ENCODE measurements around the gene SRCAP. TPM values are rescaled to one million over a fixed set of nuclear protein-coding genes. Genes with fewer than 3 reads are reported as not detected.

The SRCAP gene
- total RNA-seq, result 10 to 100 TPM; 58.7 to 69.5 TPM

- Mint-ChIP-seq H3K27ac (peak within 1 kb of the TSS; percentile 99), H3K4me3 (peak within 1 kb of the TSS; percentile 96), H3K9me3 (ENCODE audit: low read depth) (no peaks in the 10 kb centered on the region), H3K27me3 (no peaks in the 10 kb centered on the region), H3K36me3 (ENCODE audit: low read depth) (peaks cover 32% of the 10 kb centered on the region), H3K4me1 (peaks cover 29% of the 10 kb centered on the region)
- ChIA-PET CTCF (interaction anchor here (0.5 to 1.0 kb wide), 2 partner anchors 40 to 251 kb away, joined by 3 read pairs; partner anchors contain the start of gene FBRS), POLR2A (interaction anchor here (0.6 to 1.2 kb wide), 5 partner anchors 25 to 225 kb away, joined by 3 to 6 read pairs (median 3); partner anchors contain the start of gene FBRS)
- ATAC-seq, result peak; percentile 44
- peak; percentile 93 for DNase-seq
- intact Hi-C loops (cut with DNase I, micrococcal nuclease), result loop anchor here (1.0 to 5.0 kb wide), 29 partner anchors 16 to 760 kb away; partner anchors contain the start of genes FBRS (in 2 of the 2), ZNF764 (in 2 of the 2), ALDOA (in 1 of the 2) and ARMC5 (in 1 of the 2)
These were observed at the start of gene SRCAP for GRCh38 chr16:30698816-30699614. TSS of gene SRCAP (plus strand) at chr16:30699171. CDS start at chr16:30700825, 1,654 bp downstream.

DNA sequence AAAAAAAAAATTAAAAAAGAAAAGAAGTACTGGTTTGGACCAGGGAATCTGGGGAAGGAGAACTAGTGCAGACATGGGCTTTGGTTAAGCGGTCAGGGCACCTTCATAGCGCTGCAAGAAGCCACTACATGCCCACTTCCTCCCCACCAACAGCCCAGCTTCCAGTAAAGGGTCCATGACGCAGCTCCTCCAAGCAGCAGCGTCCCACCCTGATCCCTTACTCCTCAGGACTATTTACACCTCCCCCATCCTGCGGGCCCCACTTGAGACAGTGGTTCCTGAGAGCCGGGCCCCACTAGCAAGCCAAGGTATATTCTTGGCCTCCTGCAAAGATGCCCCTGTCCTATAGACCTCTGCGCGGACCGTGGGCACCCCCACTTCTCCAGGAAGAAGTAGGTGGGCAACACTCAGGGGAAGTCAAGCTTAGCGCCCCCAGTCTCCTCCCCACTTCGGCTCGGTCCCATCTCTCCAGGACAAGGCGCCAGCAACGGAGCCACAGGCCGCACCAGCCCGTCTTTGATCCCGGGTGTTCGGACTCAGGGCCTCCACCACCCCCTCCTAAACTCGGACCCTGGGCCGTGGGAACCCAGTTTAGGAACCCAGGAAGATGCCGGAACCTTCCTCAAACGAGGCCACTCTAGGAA, 49.1 kb upstream of the SRCAP start:
- Mint-ChIP-seq H3K36me3 (ENCODE audit: low read depth) (peaks cover 23% of the 10 kb centered on the region), H3K27ac (peak overlapping the region; percentile 97), H3K4me3 (peak overlapping the region; percentile 95), H3K27me3 (no peaks in the 10 kb centered on the region), H3K9me3 (ENCODE audit: low read depth) (no peaks in the 10 kb centered on the region), H3K4me1 (peaks cover 21% of the 10 kb centered on the region)
- intact Hi-C loops (cut with DNase I, micrococcal nuclease), result loop anchor here (1.0 to 2.0 kb wide), 16 partner anchors 8 to 809 kb away; partner anchors contain the start of genes FBRS (in 2 of the 2), ALDOA (in 1 of the 2), ARMC5 (in 1 of the 2) and DCTPP1 (in 1 of the 2)
- ChIA-PET POLR2A (interaction anchor here (0.5 to 1.9 kb wide), 11 partner anchors 9 to 842 kb away, joined by 3 to 15 read pairs (median 4); partner anchors contain the start of genes DCTPP1, FBRS and ZNF747), CTCF (interaction anchor here (0.6 to 2.2 kb wide), 15 partner anchors 8 to 220 kb away, joined by 3 to 22 read pairs (median 4); partner anchors contain the start of genes DCTPP1 and ZNF689)
- ATAC-seq (no peak), DNase-seq (peak; percentile 54)

GRCh38 chr16:30650369-30651123, 48.4 kb upstream of the SRCAP start, which contains the start of gene PRR14:
TSS of gene PRR14 (plus strand) at chr16:30650960. CDS start at chr16:30651646, 686 bp downstream.
- H3K27ac Mint-ChIP-seq, result peak within 1 kb of the TSS; percentile 97
- intact Hi-C loops (cut with DNase I, micrococcal nuclease), result loop anchor here (1.0 to 2.0 kb wide), 16 partner anchors 8 to 808 kb away; partner anchors contain the start of genes FBRS (in 2 of the 2), ALDOA (in 1 of the 2), ARMC5 (in 1 of the 2) and DCTPP1 (in 1 of the 2)
- DNase-seq (peak; percentile 100), ATAC-seq (peak; percentile 82)
- H3K27me3 Mint-ChIP-seq, result no peaks in the 10 kb centered on the region
- ChIA-PET POLR2A (interaction anchor here (0.6 to 1.9 kb wide), 13 partner anchors 8 to 843 kb away, joined by 3 to 15 read pairs (median 4); partner anchors contain the start of genes DCTPP1, FBRS, ZNF747 and ZNF764), CTCF (interaction anchor here (0.6 to 2.2 kb wide), 17 partner anchors 9 to 469 kb away, joined by 3 to 22 read pairs (median 4); partner anchors contain the start of genes DCTPP1, SEPHS2 and ZNF689)
- H3K9me3 Mint-ChIP-seq (ENCODE audit: low read depth), result no peaks in the 10 kb centered on the region
- peaks cover 29% of the 10 kb centered on the region for H3K36me3 Mint-ChIP-seq (ENCODE audit: low read depth)
- H3K4me3 Mint-ChIP-seq, result peak within 1 kb of the TSS; percentile 95
- peaks cover 21% of the 10 kb centered on the region for H3K4me1 Mint-ChIP-seq

DNA sequence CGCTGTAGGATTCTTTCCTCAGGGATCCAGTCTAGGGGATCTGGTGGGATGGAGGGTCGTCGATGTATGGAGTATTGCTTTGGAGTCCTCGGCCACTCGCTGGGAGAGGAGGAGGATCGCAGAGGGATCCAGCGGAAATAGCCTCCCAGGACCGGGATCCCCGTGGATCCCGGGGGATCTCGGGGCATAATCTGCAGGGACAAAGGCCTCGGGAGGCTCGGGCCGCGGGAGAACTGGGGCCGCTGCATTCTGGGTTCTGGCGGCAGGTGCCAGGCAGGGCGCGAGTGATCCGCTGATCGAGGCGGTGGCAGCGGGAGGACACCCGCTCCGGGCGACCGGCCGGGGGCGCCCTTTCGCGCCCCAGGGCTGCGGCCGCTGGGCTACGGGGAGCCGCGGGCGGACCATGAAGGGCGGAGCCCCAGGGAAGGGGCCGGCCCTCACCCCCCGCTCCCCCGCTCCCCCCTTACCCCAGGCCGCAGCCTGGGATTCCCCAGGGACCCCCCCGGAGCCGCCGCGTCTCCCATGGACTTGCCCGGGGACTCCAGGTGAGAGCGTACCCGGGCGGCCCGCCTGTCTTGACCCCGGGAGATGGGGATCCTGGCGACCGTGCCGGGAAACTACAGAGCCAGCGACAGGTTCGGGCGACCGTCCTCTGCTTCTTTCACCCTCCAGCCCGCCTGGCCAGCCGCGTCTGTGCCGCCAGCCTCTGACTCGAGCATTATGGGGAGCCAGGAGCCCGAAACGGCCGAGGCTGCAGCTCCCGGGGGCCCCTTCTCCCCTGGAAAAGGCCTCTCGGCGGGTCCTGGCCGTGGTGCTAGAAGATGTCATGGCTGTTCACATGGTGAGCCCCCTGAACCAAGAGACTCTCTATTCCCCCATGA, 47.6 kb upstream of the SRCAP start:
- ChIA-PET CTCF (interaction anchor here (0.5 to 2.2 kb wide), 16 partner anchors 9 to 470 kb away, joined by 3 to 22 read pairs (median 4); partner anchors contain the start of genes DCTPP1, SEPHS2 and ZNF689), POLR2A (interaction anchor here (0.6 to 1.9 kb wide), 8 partner anchors 8 to 844 kb away, joined by 3 to 15 read pairs (median 4); partner anchors contain the start of genes FBRS, ZNF747 and ZNF764)
- Mint-ChIP-seq H3K4me3 (peak overlapping the region; percentile 95), H3K4me1 (peaks cover 26% of the 10 kb centered on the region), H3K27ac (peak overlapping the region; percentile 97), H3K9me3 (ENCODE audit: low read depth) (no peaks in the 10 kb centered on the region), H3K27me3 (no peaks in the 10 kb centered on the region), H3K36me3 (ENCODE audit: low read depth) (peaks cover 36% of the 10 kb centered on the region)
- intact Hi-C loops (cut with DNase I, micrococcal nuclease), result loop anchor here (1.0 to 2.0 kb wide), 5 partner anchors 47 to 807 kb away; partner anchors contain the start of genes ARMC5 (in 1 of the 2), FBXL19 (in 1 of the 2), ZNF646 (in 1 of the 2) and ZNF668 (in 1 of the 2)
- ATAC-seq (peak; percentile 68), DNase-seq (peak; percentile 91)

GRCh38 chr16:30652005-30652296, 47.0 kb upstream of the SRCAP start:
- H3K4me3 Mint-ChIP-seq, result peak overlapping the region; percentile 95
- H3K27ac Mint-ChIP-seq, result peak overlapping the region; percentile 86
- ChIA-PET CTCF (interaction anchor here (0.5 to 1.2 kb wide), 2 partner anchors 42 to 222 kb away, joined by 3 to 5 read pairs; partner anchors contain the start of gene DCTPP1), POLR2A (no interaction called here)
- peaks cover 31% of the 10 kb centered on the region for H3K4me1 Mint-ChIP-seq
- H3K36me3 Mint-ChIP-seq (ENCODE audit: low read depth), result peaks cover 38% of the 10 kb centered on the region
- no peaks in the 10 kb centered on the region for H3K27me3 Mint-ChIP-seq
- intact Hi-C loops (cut with DNase I, micrococcal nuclease), result no loop called here
- DNase-seq, result no peak
- ATAC-seq, result no peak
- no peaks in the 10 kb centered on the region for H3K9me3 Mint-ChIP-seq (ENCODE audit: low read depth)

DNA sequence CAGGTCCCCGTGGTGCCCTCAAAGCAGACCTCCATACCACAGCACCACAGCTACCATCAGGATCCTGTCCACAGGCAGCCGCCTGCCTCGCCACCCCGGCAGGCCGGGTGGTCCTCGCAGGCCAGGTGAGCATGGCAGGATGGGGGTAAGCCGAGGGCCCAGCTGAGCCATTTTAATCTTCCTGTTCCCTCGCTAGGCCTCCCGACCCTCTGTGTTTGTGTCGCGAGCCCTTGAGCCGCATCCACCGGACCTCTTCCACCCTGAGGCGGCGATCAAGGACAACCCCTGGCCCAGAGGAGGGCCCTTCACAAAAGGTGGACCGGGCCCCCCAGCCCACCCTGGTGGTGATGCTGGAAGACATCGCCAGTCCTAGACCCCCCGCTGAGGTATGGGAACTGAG, 46.3 kb upstream of the SRCAP start:
- peaks cover 38% of the 10 kb centered on the region for H3K4me1 Mint-ChIP-seq
- no peaks in the 10 kb centered on the region for H3K9me3 Mint-ChIP-seq (ENCODE audit: low read depth)
- intact Hi-C loops (cut with DNase I, micrococcal nuclease), result no loop called here
- ATAC-seq, result no peak
- DNase-seq, result no peak
- no peaks in the 10 kb centered on the region for H3K27me3 Mint-ChIP-seq
- H3K36me3 Mint-ChIP-seq (ENCODE audit: low read depth), result peaks cover 43% of the 10 kb centered on the region
- POLR2A ChIA-PET, result no interaction called here
- CTCF ChIA-PET, result interaction anchor here (0.6 to 0.8 kb wide), 2 partner anchors 9 to 11 kb away, joined by 3 read pairs; no protein-coding TSS in a partner anchor
- peak overlapping the region; percentile 95 for H3K4me3 Mint-ChIP-seq
- H3K27ac Mint-ChIP-seq, result peak overlapping the region; percentile 86

DNA sequence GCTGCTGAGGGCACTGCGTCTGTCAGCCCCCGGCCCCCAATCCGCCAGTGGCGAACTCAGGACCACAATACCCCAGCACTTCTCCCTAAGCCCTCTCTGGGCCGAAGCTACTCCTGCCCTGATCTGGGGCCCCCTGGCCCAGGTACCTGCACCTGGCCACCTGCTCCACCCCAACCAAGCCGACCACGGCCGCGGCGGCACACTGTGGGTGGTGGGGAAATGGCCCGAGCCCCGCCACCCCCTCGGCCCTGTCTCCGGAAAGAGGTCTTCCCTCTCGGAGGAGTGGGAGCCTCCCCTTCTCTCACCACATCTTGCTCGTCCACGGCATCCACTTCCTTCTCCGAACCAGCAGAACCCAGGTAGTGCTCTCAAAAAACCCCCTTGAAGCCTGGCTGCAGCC, 44.1 kb upstream of the SRCAP start:
- ChIA-PET POLR2A (no interaction called here), CTCF (interaction anchor here (0.6 kb wide), 1 partner anchor 39 kb away, joined by 3 read pairs; no protein-coding TSS in a partner anchor)
- Mint-ChIP-seq H3K36me3 (ENCODE audit: low read depth) (peaks cover 43% of the 10 kb centered on the region), H3K27ac (no peak overlapping the region), H3K4me1 (peaks cover 38% of the 10 kb centered on the region), H3K4me3 (no peak overlapping the region), H3K9me3 (ENCODE audit: low read depth) (no peaks in the 10 kb centered on the region), H3K27me3 (no peaks in the 10 kb centered on the region)
- ATAC-seq (no peak), DNase-seq (no peak)
- intact Hi-C loops (cut with DNase I, micrococcal nuclease), result loop anchor here in 1 of 2 experiments (5.0 kb wide), 2 partner anchors 88 to 118 kb away; no protein-coding TSS in a partner anchor

GRCh38 chr16:30655815-30656347, 43.1 kb upstream of the SRCAP start:
- ChIA-PET POLR2A (interaction anchor here (1.7 kb wide), 1 partner anchor 22 kb away, joined by 6 read pairs; no protein-coding TSS in a partner anchor), CTCF (no interaction called here)
- Mint-ChIP-seq H3K27me3 (no peaks in the 10 kb centered on the region), H3K27ac (no peak overlapping the region), H3K9me3 (ENCODE audit: low read depth) (no peaks in the 10 kb centered on the region), H3K4me1 (peaks cover 36% of the 10 kb centered on the region), H3K4me3 (no peak overlapping the region), H3K36me3 (ENCODE audit: low read depth) (peaks cover 49% of the 10 kb centered on the region)
- no peak for ATAC-seq
- no peak for DNase-seq
- intact Hi-C loops (cut with DNase I, micrococcal nuclease), result loop anchor here in 1 of 2 experiments (5.0 kb wide), 2 partner anchors 89 to 119 kb away; no protein-coding TSS in a partner anchor

GRCh38 chr16:30656388-30656787, 42.6 kb upstream of the SRCAP start:
- POLR2A ChIA-PET, result interaction anchor here (1.7 kb wide), 1 partner anchor 22 kb away, joined by 6 read pairs; no protein-coding TSS in a partner anchor
- no peak overlapping the region for H3K4me3 Mint-ChIP-seq
- peaks cover 53% of the 10 kb centered on the region for H3K36me3 Mint-ChIP-seq (ENCODE audit: low read depth)

More at GRCh38 chr16:30656388-30656787, 42.6 kb upstream of the SRCAP start:
- ATAC-seq, result no peak
- no peaks in the 10 kb centered on the region for H3K27me3 Mint-ChIP-seq
- H3K9me3 Mint-ChIP-seq (ENCODE audit: low read depth), result no peaks in the 10 kb centered on the region
- H3K4me1 Mint-ChIP-seq, result peaks cover 39% of the 10 kb centered on the region
- no peak for DNase-seq
- CTCF ChIA-PET, result no interaction called here
- intact Hi-C loops (cut with DNase I, micrococcal nuclease), result loop anchor here in 1 of 2 experiments (5.0 kb wide), 2 partner anchors 89 to 119 kb away; no protein-coding TSS in a partner anchor
- no peak overlapping the region for H3K27ac Mint-ChIP-seq

All from activated CD4-positive, alpha-beta T cell treated with anti-CD3 and anti-CD28 coated beads for 36 hours (primary cell).